ENCODE data around the gene TRMO. TPM values are rescaled to one million over a fixed set of nuclear protein-coding genes. Genes with fewer than 3 reads are reported as not detected.

The TRMO gene
- total RNA-seq, 1 experiment from 2014 or later, result 15.8 TPM

- Histone ChIP-seq H2AFZ (no peak overlapping the region), H3K4me1 (replicated peaks; ENCODE audit: insufficient read depth) (no peaks in the 10 kb centered on the region), H3K9me3 (ENCODE audit: insufficient read depth, low read depth) (no peaks in the 10 kb centered on the region), H3K4me3 (no peak overlapping the region), H3K27me3 (ENCODE audit: insufficient read depth, low read depth) (peaks cover 22% of the 10 kb centered on the region), H4K20me1 (ENCODE audit: insufficient read depth) (no peaks in the 10 kb centered on the region), H3K27ac (no peak overlapping the region), H3F3A (ENCODE audit: insufficient read depth, low read depth) (no peaks in the 10 kb centered on the region), H3K4me2 (no peak overlapping the region), H3K36me3 (ENCODE audit: low read depth) (no peaks in the 10 kb centered on the region), H3K9me2 (ENCODE audit: insufficient read depth) (no peaks in the 10 kb centered on the region), H3K79me2 (ENCODE audit: low read depth) (no peaks in the 10 kb centered on the region)
- BruUV-seq (replicated peaks), result no TSS peak
- no peak for DNase-seq
- ChIA-PET CTCF (interaction anchor here (0.5 kb wide), 1 partner anchor 98 kb away, joined by 3 read pairs; no protein-coding TSS in a partner anchor), POLR2A (ENCODE audit: unreplicated experiment) (interaction anchor here (0.6 kb wide), 1 partner anchor 90 kb away, joined by 3 read pairs; no protein-coding TSS in a partner anchor)
- TF ChIP-seq EZH2 (IDR thresholded peaks at IDR 0.05; ENCODE audit: low read depth), result no peak
- no peak for TF ChIP-seq CTCF (conservative IDR thresholded peaks at IDR 0.05)
- intact Hi-C loops (cut with micrococcal nuclease; ENCODE audit: unreplicated experiment), result no loop called here
Measured at GRCh38 chr9:97940741-97941140, 18.4 kb upstream of the TRMO start.

DNA sequence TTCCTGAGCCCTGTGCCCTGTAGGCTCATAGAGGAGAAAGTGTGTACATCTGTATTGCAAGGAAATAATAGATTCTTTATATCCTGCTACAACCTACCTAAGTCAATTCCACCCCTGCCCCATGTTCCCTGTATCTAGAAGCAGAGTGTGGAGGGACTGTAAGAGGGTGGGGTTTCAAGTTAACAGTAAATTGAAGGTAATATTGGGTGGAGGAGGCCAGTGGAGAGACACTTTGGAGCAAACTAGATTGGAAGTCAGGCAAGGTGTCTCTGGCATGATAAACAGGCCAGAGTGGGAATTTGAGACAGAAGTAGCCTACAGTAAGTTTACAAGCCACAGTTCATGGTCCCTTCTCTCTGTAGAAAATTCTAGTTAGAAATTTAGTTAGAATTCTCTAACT, 17.9 kb upstream of the TRMO start:
- CTCF ChIA-PET, result interaction anchor here (0.5 kb wide), 1 partner anchor 97 kb away, joined by 3 read pairs; no protein-coding TSS in a partner anchor
- Histone ChIP-seq H3K9me3 (ENCODE audit: insufficient read depth, low read depth) (no peaks in the 10 kb centered on the region), H3K4me1 (replicated peaks; ENCODE audit: insufficient read depth) (no peaks in the 10 kb centered on the region), H3K4me3 (no peak overlapping the region), H3K4me2 (no peak overlapping the region), H4K20me1 (ENCODE audit: insufficient read depth) (no peaks in the 10 kb centered on the region), H3K27me3 (ENCODE audit: insufficient read depth, low read depth) (peaks cover 22% of the 10 kb centered on the region), H3F3A (ENCODE audit: insufficient read depth, low read depth) (no peaks in the 10 kb centered on the region), H3K79me2 (ENCODE audit: low read depth) (no peaks in the 10 kb centered on the region), H3K36me3 (ENCODE audit: low read depth) (no peaks in the 10 kb centered on the region), H3K27ac (no peak overlapping the region), H2AFZ (no peak overlapping the region), H3K9me2 (ENCODE audit: insufficient read depth) (no peaks in the 10 kb centered on the region)
- DNase-seq, result no peak
- intact Hi-C loops (cut with micrococcal nuclease; ENCODE audit: unreplicated experiment), result no loop called here
- POLR2A ChIA-PET (ENCODE audit: unreplicated experiment), result interaction anchor here (0.6 kb wide), 1 partner anchor 91 kb away, joined by 3 read pairs; no protein-coding TSS in a partner anchor
- TF ChIP-seq CTCF (conservative IDR thresholded peaks at IDR 0.05), result no peak
- no peak for TF ChIP-seq EZH2 (IDR thresholded peaks at IDR 0.05; ENCODE audit: low read depth)
- no TSS peak for BruUV-seq (replicated peaks)

DNA sequence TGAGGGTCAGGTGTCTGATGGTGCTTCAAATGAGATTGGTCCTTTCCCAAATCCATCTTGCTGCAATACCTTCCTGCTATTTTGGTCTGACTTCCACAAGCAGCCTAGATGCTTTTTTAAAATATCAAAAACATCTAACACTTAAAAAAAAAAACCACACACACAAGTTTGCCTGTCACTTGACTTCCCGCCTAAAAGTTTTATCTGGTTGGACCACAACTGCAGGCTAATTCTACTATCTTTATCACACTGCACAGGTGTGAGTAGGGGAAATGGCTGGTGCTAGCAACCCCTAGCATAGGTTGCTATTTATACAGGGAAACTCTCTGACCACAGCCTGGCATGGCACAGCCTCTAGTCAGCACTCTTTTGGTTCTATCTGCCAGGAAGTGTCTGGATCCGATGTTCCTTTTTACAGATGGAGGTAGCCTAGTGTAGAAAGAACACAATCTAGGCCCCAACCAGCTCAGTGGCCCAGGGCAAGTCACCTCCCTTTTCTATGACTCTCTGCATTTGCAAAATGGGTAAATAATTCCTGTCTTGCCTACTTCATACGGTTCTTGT, 15.9 kb upstream of the TRMO start, which contains the start of gene HEMGN:
Gene HEMGN, minus strand, starts transcription at position 92 of the 564 bp plus-strand sequence. Its CDS starts 36 bp downstream, at position 56.
- intact Hi-C loops (cut with micrococcal nuclease; ENCODE audit: unreplicated experiment), result no loop called here
- Histone ChIP-seq H3K4me1 (replicated peaks; ENCODE audit: insufficient read depth) (no peaks in the 10 kb centered on the region), H3K27ac (no peak within 1 kb of the TSS), H3K79me2 (ENCODE audit: low read depth) (no peaks in the 10 kb centered on the region), H3K4me3 (no peak within 1 kb of the TSS), H3K9me2 (ENCODE audit: insufficient read depth) (no peaks in the 10 kb centered on the region), H3K36me3 (ENCODE audit: low read depth) (no peaks in the 10 kb centered on the region), H3K4me2 (no peak within 1 kb of the TSS), H3K9me3 (ENCODE audit: insufficient read depth, low read depth) (no peaks in the 10 kb centered on the region), H4K20me1 (ENCODE audit: insufficient read depth) (no peaks in the 10 kb centered on the region), H3F3A (ENCODE audit: insufficient read depth, low read depth) (no peaks in the 10 kb centered on the region), H2AFZ (no peak within 1 kb of the TSS), H3K27me3 (ENCODE audit: insufficient read depth, low read depth) (peaks cover 5% of the 10 kb centered on the region; the same call in 1 of the 2 replicates)
- POLR2A ChIA-PET (ENCODE audit: unreplicated experiment), result no interaction called here
- CTCF ChIA-PET, result interaction anchor here (0.6 kb wide), 1 partner anchor 320 kb away, joined by 6 read pairs; no protein-coding TSS in a partner anchor
- no TSS peak for BruUV-seq (replicated peaks)
- TF ChIP-seq CTCF (conservative IDR thresholded peaks at IDR 0.05) (no peak), EZH2 (IDR thresholded peaks at IDR 0.05; ENCODE audit: low read depth) (no peak)
- no peak for DNase-seq

Measured in PC-9 (cell line).